HS-27A (cell line): ENCODE data around the gene TMEM50A.
"Not testable (repeated sequence)": the region's sequence is repeated elsewhere in the genome, so short reads cannot be mapped to it uniquely, and the experiment has no call there.

Experiments used
- DNase-seq: peaks from one replicate; pipeline ENCODE4 v3.0.0-alpha.2; 2012; ENCODE audit warnings: low read depth, missing footprints

The TMEM50A gene

DNA sequence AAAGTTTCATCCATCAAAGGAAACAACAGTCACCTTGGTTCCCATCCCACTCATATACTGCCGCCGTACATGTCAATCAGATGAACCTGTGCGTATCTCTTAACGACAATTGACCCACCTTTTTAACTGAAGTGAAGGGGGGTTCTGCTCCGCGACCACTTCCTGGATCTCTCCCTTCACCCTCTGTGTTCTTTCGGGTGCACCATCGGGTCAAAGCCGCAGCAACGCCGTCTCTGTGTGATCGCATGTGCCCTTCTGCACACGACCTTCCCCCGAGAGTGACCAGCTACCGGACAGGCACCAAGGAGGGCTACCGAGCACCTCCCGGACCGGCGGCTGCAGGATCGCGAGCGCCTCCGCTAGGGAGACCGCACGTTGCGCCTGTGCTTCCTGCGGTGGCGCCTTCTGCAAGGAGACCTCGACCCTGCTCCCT lies 1.2 kb upstream of the TMEM50A start:
- DNase-seq = not testable (repeated sequence)

DNA sequence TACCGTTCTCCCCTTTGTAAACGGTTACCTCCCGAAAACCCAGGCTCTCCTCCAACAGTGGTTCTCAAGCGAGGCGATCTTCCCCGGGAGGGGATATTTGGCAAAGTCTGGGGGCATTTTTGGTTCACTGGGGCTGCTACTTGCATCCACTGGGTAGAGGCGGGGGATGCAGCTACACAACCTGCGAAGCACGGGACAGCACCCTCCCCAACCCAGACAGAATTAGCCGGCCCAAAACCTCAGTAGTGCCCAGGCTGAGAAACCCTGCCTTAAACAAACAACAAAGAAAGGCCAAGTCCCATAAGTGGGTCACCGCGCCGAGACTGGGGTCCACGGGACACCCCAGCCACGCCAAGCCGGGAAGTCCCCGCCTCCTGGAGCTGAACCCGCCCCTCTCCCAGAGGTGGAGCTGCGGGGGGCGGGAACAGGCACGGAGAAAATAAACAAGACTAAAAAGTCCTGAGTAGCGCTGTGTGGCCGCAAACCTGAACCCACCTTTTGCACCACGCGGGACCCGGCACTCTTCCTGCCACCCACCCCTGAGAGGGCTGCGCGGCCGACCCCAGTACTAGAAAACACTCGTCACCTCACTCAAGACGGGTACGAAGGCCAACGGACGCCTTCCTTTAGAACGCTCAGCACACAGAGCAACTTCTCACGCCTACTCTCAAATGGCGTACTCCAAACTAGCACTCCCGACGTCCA lies 499 bp upstream of the TMEM50A start:
- not testable (repeated sequence) for DNase-seq

GRCh38 chr1:25338986-25339385 lies 852 bp downstream of the TMEM50A start:
- no peak for DNase-seq

DNA sequence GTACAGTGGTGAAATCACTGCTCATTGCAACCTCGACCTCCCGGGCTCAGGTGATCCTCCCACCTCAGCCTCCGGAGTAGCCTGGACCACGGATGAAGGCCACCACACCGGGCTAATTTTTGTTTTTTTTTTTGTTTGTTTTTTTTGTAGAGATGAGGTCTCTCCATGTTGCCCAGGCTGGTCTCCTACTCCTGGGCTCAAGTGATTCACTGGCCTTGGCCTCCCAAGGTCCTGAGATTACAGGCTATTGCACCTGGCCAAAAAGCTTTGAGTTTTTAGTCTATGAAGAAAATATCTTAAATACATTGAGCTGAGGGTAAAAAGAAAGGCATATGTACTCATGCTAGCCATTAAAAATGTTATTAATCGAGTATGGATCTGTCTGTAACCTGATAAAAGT lies 3.6 kb downstream of the TMEM50A start:
- DNase-seq = no peak

GRCh38 chr1:25342846-25343245 lies 4.7 kb downstream of the TMEM50A start:
- DNase-seq = no peak

DNA sequence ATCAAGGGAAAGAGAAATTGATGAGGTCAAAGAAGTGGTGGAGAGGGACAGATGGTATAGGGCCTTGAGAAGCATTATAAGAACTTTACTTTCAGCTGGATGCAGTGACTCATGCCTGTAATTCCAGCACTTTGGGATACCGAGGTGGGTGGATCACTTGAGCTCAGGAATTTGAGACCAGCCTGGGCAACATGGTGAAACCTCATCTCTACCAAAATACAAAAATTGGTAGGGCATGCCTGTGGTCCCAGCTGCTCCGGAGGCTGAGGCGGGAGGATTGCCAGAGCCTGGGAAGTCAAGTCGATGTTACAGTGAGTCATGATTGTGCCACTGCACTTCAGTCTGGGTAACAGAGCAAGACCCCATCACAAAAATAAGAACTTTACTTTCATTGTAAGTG lies 5.7 kb downstream of the TMEM50A start:
- peak; percentile 82 for DNase-seq

- DNase-seq = no peak
Measured at GRCh38 chr1:25347556-25347955, 9.4 kb downstream of the TMEM50A start.

DNA sequence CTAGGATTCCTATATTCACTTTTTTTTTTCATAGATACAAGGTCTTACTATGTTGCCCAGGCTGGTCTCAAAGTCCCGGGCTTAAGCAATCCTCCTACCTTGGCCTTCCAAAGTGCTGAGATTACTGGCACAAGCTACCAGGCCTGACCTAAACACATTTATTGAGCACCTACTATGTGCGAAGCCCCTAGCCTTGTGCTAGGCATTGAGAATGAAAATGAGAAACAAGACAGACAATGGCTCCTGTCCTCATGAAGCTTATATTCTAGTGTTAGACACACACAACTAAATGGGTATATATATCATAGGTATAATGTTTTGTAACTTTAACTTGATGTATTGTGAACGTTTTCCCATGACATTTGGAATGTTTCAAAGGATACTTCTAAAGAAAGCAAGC lies 11.5 kb downstream of the TMEM50A start:
- no peak for DNase-seq

DNA sequence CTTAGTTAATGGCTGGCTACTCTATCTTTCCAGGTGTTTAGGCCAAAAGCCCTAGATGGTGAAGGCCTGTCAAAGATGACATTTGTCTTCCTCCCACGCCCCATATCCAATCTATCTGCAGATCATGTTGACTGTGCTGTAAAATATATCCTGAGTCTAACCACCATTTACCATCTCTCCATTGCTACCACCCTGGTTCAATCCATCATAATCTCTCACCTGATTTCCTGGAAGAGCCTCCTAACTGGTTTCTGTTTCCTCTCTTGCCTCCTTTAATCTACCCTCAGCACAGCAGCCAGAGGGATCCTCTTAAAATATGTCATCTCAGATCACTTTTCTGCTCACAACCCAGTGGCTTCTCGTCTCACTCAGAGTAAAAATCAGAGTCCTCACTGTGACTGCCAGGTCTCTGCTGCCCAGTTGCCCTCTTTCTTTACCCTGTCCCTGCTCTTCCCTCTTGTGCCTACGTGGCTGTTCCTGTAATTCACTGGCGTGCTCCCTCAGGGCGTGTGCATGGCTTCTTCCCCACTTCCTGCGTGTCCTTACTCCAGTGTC lies 17.8 kb downstream of the TMEM50A start:
- DNase-seq = no peak

DNA sequence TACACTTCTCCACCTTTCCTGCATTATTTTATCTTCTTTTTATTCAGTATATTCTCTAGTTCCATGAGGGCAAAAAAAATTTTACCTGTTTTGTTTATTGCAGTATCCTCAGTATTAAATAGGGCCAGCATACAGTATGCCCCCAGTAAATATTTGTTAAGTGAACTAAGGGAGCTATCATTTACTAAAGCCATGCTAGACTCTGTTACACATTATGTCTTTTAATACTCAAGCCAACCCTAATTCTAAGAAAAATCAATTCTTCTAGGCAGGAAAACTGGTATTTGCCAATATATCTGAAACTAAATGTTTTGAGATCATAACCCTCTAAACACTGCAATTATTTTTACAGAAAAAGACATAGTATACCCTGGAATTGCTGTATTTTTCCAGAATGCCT lies 18.3 kb downstream of the TMEM50A start:
- no peak for DNase-seq

DNA sequence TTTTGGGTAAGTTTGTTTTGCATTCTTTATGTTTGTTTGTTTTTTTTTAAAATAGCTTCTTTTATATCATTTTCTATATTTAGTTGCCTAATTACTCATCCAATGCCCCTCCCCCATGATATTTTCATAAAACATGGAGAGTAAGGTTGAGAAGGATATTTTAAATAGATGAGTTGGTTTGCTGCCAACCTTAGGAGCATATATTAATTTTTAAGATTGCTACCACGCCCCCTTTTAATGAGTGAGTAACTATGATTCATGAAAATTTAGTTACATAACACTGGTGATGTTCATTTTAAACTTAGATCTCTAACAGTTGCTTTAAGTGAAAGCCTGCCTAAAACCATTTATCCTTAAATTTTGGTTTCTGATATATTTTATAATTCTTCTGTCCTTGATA lies 18.7 kb downstream of the TMEM50A start:
- DNase-seq = no peak

DNA sequence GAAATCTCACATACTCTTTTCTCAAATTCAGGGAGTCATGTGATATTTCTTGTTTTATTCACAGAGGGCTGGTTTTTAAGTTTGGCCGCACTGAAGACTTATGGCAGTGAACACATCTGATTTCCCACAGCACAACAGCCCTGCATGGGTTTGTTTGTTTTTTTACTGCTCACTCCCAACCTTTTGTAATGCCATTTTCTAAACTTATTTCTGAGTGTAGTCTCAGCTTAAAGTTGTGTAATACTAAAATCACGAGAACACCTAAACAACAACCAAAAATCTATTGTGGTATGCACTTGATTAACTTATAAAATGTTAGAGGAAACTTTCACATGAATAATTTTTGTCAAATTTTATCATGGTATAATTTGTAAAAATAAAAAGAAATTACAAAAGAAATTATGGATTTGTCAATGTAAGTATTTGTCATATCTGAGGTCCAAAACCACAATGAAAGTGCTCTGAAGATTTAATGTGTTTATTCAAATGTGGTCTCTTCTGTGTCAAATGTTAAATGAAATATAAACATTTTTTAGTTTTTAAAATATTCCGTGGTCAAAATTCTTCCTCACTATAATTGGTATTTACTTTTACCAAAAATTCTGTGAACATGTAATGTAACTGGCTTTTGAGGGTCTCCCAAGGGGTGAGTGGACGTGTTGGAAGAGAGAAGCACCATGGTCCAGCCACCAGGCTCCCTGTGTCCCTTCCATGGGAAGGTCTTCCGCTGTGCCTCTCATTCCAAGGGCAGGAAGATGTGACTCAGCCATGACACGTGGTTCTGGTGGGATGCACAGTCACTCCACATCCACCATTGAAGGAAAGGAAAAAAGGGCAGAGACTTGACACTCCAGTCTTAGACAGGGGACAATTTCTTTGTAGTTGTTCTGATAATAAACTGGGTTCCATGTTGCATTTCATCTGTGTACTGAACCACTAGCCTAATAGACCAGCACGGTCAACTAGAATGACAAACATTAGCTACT lies 22.8 kb downstream of the TMEM50A start:
- peak; percentile 73 for DNase-seq

DNA sequence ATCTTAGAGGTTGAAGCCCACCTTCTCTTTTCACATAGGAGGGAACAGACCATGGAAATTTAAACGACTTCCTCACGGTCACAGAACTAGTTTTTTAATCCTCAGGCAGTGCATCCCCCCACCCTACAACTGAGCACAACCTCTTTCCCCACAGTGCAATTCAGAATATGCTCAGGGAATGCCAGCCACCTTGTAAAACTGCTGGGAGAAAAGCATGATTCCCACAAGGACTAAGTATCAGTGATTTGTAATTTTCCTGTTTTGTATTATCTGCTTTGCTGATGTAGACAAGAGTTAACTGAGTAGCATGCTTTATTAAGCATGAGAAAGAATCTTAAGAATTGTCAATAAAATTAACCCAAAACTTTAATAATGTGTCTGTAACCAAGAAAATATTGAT lies 23.8 kb downstream of the TMEM50A start:
- DNase-seq = no peak

DNA sequence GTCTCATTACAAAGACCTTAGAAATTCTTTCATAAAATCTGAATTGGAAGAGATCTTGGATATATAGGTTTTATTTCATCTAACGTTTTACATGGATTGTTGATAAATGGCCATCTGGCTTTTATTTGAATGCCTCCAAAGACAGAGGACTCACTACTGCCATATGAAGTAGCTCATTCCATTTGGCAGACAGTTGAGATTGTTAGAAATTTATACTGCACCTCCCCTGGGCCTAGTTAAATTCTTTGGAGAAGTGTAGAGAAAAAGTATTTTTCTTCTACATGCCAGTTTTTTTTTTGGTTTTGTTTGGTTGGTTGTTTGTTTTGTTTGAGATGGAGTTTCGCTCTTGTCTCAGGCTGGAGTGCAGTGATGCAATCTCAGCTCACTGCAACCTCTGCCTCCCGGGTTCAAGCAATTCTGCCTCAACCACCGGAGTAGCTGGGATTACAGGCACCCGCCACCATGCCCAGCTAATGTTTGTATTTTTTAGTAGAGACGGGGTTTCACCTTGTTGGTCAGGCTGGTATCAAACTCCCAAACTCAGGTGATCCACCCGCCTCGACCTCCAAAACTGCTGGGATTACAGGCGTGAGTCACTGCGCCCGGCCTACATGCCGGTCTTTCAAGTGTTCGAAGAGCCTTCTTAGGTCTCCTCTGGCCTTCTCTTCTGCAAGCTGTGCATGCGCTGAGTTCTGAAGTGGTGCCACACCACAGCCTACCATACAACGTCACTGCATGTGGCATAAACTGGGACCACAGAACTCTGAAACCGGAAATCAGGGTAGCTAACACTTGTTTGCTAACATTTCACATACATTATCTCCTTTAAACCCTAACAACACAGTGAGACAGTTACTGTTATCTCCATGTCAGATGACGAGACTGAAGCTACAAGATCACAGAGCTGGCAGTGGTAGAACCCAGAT lies 24.8 kb downstream of the TMEM50A start:
- not testable (repeated sequence) for DNase-seq

GRCh38 chr1:25369241-25369640 lies 31.1 kb downstream of the TMEM50A start:
- no peak for DNase-seq

GRCh38 chr1:25369691-25370271 lies 31.6 kb downstream of the TMEM50A start:
- DNase-seq = not testable (repeated sequence)

DNA sequence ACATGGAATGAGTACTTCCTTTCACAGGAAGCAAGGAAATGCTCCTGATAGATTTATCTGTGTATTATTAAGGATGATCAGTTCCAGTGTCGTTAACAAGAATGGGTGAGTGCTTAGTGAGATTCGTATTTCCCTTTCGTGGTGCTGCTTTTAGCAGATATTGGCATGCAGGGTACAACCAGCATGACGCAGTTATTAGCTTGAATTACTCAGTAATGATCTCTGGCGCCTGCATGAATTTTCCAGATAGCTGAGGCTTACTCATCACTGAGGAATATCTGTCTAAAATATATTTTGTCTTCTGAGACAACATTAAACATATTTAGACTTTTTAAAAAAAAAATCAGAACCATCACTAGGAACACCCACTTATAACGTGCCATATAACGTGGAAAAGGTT lies 33.6 kb downstream of the TMEM50A start:
- peak; percentile 75 for DNase-seq

DNA sequence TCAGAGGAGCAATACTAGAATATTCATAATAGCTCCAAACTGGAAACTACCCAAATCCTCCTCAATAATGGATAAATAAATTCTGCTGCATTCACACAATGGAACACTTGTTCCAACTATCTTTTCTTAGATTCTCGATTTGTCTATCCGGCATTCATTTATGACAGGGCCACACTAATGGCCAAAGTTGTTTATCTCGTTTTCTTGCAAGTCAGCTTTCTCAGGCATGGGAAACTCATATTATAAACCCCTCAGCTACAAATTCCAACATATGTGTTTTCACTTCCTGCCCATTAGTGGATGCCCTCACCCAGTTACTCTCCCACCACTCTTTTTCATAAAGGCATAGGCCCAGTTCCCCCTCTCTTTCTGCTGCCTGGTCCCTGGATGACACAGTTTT lies 40.2 kb downstream of the TMEM50A start:
- DNase-seq = not testable (repeated sequence)

DNA sequence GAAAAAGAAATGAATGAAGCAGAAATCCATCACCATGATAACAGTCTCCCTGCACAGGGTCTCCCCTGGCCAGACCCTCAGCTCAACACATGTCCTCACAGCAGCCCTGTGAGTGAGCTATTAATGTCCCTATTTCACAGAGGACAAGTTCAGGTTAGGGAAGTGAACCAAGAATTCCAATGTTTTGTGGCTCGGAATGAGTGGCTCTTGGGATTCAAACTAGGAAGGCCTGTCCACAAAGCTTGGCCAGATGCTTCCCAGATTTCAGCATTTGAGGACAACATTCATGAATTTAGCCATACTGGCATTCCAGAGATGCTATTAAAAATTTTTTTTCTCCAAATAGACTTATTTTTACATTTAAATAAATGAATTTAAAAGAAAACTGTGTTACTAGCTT lies 44.4 kb downstream of the TMEM50A start:
- not testable (repeated sequence) for DNase-seq

- DNase-seq = not testable (repeated sequence)
Measured at GRCh38 chr1:25383090-25383489, 45.0 kb downstream of the TMEM50A start.

DNA sequence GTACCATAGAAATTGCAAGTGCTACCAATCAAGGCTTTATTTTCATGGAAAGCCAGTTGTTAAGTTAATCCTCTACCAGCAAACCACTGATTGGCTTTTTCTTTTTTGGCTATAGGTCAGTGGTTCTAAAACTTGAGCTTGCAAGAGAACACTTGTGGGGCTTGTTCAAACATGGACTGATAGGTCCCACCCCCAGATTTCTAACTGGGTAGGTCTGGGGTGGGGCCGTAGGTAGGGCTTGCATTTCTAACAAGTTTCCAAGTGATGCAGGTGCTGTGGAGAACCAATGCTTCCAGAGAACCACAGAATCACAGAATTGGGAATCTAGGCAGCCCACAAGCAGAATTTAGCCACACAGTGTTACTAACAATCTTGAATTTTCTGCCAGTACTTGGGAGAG lies 45.7 kb downstream of the TMEM50A start:
- not testable (repeated sequence) for DNase-seq
